Gastrocnemius medialis (tissue), 4 donors: ENCODE measurements around the gene SMARCC1.

Experiments
- POLR2A ChIP-seq, 2 donors: fragments of 450-650 bp; IDR thresholded peaks; one replicate each; pipeline ENCODE4 v1.6.1; 2017; ENCODE audit warnings: antibody characterized with exemption in 2 of 2, mild to moderate bottlenecking in 2 of 2, moderate library complexity in 2 of 2
- TF ChIP-seq, protein P1 (sequence below), 5 experiments: fragments of 450-650 bp in 3 of 5; fragments of 200-600 bp in 2 of 5; sonication (generic) in 2 of 5; IDR thresholded peaks in 4 of 5; conservative IDR thresholded peaks in 1 of 5; 1 replicate in 4 of 5; 2 replicates in 1 of 5; pipeline ENCODE4 v1.5.1; 2016 to 2019; ENCODE audit warnings: antibody characterized with exemption in 5 of 5, mild to moderate bottlenecking in 3 of 5, moderate library complexity in 3 of 5

DNA sequence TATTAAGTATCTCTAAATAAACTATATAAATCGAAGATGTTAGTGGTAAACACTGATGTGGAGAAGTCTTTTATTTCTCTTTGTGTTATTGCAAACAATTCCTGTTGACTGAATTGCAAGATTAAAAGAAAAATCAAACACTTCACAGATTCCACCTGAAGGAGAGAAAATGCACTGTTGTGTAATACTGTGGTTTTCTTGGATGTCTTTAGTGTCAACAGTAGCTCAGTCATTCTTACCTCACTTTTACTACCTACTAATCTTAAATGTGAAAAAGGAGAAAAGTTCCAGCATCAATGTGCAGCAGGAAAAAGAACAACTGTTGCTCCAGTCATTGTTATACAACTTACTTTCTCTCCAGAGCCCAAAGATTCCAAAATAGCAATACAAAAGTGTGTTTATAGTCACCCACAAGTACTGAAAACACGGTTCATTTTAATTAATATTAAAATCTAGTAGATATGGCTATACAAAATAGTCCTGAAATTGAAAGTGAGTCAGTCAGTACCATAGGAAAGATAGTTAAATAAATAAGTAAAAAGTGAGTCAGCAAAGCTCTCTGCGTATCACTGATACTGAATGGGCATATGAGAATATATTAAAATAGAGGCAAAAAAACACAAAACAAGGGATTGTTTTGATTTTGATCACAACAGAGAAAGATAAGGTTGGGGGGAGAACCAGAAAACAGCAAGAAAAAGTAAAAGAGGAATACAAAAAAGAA lies 112.5 kb downstream of the SMARCC1 start:
- TF ChIP-seq, protein P1, sequence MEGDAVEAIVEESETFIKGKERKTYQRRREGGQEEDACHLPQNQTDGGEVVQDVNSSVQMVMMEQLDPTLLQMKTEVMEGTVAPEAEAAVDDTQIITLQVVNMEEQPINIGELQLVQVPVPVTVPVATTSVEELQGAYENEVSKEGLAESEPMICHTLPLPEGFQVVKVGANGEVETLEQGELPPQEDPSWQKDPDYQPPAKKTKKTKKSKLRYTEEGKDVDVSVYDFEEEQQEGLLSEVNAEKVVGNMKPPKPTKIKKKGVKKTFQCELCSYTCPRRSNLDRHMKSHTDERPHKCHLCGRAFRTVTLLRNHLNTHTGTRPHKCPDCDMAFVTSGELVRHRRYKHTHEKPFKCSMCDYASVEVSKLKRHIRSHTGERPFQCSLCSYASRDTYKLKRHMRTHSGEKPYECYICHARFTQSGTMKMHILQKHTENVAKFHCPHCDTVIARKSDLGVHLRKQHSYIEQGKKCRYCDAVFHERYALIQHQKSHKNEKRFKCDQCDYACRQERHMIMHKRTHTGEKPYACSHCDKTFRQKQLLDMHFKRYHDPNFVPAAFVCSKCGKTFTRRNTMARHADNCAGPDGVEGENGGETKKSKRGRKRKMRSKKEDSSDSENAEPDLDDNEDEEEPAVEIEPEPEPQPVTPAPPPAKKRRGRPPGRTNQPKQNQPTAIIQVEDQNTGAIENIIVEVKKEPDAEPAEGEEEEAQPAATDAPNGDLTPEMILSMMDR (IDR thresholded peaks at IDR 0.05 in 4 of 5, conservative IDR thresholded peaks at IDR 0.05 in 1 of 5) = no peak
- no peak for TF ChIP-seq POLR2A (IDR thresholded peaks at IDR 0.05)
